ENCODE results near the gene ENTPD2.
"Not testable (repeated sequence)": the region's sequence is repeated elsewhere in the genome, so short reads cannot be mapped to it uniquely, and the experiment has no call there.

DNA sequence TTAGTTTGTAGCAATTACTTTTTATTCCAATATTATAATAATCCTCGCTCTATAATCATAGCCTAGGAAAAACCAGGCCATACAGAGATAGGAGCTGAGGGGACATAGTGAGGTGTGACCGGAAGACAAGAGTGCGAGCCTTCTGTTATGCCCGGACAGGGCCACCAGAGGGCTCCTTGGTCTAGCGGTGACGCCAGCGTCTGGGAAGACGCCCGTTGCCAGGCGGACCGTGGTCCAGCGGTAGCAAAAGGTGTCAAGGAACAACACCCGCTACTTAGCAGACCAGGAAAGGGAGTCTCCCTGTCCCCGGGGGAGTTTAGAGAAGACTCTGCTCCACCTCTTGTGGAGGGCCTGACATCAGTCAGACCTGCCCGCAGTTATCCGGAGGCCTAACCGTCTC is 49.6 kb downstream of the ENTPD2 start:
- TF ChIP-seq, protein P1, sequence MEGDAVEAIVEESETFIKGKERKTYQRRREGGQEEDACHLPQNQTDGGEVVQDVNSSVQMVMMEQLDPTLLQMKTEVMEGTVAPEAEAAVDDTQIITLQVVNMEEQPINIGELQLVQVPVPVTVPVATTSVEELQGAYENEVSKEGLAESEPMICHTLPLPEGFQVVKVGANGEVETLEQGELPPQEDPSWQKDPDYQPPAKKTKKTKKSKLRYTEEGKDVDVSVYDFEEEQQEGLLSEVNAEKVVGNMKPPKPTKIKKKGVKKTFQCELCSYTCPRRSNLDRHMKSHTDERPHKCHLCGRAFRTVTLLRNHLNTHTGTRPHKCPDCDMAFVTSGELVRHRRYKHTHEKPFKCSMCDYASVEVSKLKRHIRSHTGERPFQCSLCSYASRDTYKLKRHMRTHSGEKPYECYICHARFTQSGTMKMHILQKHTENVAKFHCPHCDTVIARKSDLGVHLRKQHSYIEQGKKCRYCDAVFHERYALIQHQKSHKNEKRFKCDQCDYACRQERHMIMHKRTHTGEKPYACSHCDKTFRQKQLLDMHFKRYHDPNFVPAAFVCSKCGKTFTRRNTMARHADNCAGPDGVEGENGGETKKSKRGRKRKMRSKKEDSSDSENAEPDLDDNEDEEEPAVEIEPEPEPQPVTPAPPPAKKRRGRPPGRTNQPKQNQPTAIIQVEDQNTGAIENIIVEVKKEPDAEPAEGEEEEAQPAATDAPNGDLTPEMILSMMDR (IDR thresholded peaks at IDR 0.05 in 4 of 5, conservative IDR thresholded peaks at IDR 0.05 in 1 of 5) = peak in 3 of 5 experiments; percentile 17 to 47 (median 23)
- not testable (repeated sequence) for TF ChIP-seq POLR2A (IDR thresholded peaks at IDR 0.05)
